ENCODE results near the gene METTL27. TPM values are rescaled to one million over a fixed set of nuclear protein-coding genes. Genes with fewer than 3 reads are reported as not detected.

Gene METTL27
- total RNA-seq = 3.1 and 4.4 TPM in 2 replicates

GRCh38 chr7:73842067-73842976 is at the start of gene METTL27:
METTL27 (minus strand) TSS chr7:73842516; CDS start chr7:73842140, 376 bp downstream.

GRCh38 chr7:73860859-73861258 is 18.5 kb upstream of the METTL27 start, which contains the start of gene TMEM270:
TMEM270 (plus strand) TSS chr7:73861159; CDS start chr7:73861195, 36 bp downstream.

GRCh38 chr7:73830681-73831583 is 11.4 kb downstream of the METTL27 start, which contains the start of gene CLDN4:
CLDN4 (plus strand) TSS chr7:73830996; CDS start chr7:73831202, 206 bp downstream.

Other genes with a start within 250 kb of the METTL27 start
- 0.14 and 0.34 TPM in 2 replicates for gene MLXIPL, start 218.0 kb downstream of the METTL27 start, total RNA-seq
- gene VPS37D, start 174.7 kb downstream of the METTL27 start, total RNA-seq = 1.0 and 1.3 TPM in 2 replicates
- 1.0 and 1.6 TPM in 2 replicates for gene DNAJC30, start 159.1 kb downstream of the METTL27 start, total RNA-seq
- gene BUD23, start 158.9 kb downstream of the METTL27 start, total RNA-seq = 43.3 and 81.0 TPM in 2 replicates
- gene STX1A, start 122.8 kb downstream of the METTL27 start, total RNA-seq = 8.2 and 18.2 TPM in 2 replicates
- 5.1 and 9.8 TPM in 2 replicates for gene ABHD11, start 103.7 kb downstream of the METTL27 start, total RNA-seq
- gene CLDN3, start 72.2 kb downstream of the METTL27 start, total RNA-seq = not detected in 2 replicates
- 44.1 and 64.8 TPM in 2 replicates for gene CLDN4, start 11.5 kb downstream of the METTL27 start, total RNA-seq
- gene TMEM270, start 18.6 kb upstream of the METTL27 start, total RNA-seq = not detected in 2 replicates
- gene ELN, start 185.7 kb upstream of the METTL27 start, total RNA-seq = 0.14 TPM in 1 of 2 replicates, not detected in the other
- 11.6 and 48.8 TPM in 2 replicates for gene LIMK1, start 241.3 kb upstream of the METTL27 start, total RNA-seq